ENCODE results near the gene AP3B1.
"Not testable (repeated sequence)": the region's sequence is repeated elsewhere in the genome, so short reads cannot be mapped to it uniquely, and the experiment has no call there.

The AP3B1 gene

DNA sequence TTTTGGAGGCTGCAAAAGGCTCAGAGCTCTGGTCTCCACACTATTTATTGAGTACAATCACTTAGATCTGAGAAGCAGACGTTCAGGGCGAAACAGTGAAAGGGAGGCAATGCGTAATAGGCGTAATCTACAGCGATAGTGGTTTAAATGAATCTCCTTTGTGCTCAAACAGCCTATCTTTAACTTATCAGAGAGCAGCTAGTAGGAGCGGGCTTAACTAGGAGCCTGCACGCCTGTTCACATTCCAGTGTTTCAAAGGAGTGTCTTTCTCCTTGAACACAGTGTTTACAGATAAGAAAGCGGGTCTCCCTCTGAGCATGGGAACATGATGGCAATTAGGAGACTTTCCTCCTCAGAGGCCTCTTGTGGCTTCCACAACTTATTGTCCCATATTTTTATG lies 49.4 kb downstream of the AP3B1 start:
- no peak for DNase-seq (ENCODE audit: low read depth in 3 of 3)

DNA sequence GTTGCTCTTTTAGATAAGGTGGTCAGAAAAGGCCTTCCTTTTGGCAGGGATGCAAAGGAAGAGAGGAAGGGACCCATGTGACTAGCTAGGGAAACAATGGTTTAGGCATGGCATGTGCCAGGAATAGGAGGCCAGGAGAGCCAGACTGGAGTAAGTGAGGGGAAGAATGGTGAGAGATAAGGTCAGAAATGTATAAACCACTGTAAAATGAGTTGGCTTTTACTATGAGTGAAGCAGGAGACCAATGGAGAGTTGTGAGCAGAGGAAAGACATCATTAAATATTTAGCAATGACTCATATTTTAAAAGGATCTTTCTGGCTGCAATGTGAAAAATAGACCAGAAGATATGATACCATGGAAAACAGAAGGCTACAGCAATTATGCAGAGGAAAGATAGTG lies 50.9 kb downstream of the AP3B1 start:
- DNase-seq (ENCODE audit: low read depth in 3 of 3) = no peak

DNA sequence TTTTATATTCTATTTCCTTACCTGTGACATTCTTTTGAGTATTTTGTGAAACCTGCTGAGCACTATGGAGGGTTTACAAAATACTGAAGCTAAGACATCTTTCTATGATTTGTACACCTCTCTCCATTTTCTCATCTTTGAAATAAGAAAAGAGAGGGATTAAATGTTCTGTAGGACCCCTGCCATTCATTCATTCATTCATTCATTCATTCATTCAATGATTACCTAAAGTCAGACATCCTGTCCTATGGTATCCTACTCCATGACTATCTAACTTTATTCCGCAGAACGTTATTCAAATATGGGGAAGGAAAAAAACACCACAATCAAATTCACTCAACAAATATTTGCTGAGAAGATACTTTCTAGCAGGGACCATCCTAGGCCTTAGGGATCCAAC lies 51.4 kb downstream of the AP3B1 start:
- no peak for DNase-seq (ENCODE audit: low read depth in 3 of 3)

DNA sequence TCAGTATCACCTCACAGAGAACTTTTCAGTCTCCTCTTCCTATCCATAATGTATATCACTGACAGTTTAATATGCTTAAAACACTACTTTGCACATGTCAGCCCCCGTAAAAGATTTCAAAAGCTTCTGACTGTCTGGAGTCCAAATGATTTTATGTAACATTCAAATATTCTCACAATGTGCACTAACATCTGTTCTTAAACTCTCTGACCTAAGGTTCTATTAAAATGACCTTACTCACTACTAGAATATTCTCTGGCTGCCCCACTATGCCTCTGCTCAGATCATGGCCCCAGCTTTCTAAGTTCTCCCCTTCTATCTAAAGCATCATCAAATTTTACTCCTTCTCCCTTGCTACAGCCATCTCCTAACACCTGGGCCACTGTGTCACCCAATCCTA lies 52.5 kb downstream of the AP3B1 start:
- no peak for DNase-seq (ENCODE audit: low read depth in 3 of 3)

- no peak for DNase-seq (ENCODE audit: low read depth in 3 of 3)
Observed at GRCh38 chr5:78237911-78238310, 56.6 kb downstream of the AP3B1 start.

DNA sequence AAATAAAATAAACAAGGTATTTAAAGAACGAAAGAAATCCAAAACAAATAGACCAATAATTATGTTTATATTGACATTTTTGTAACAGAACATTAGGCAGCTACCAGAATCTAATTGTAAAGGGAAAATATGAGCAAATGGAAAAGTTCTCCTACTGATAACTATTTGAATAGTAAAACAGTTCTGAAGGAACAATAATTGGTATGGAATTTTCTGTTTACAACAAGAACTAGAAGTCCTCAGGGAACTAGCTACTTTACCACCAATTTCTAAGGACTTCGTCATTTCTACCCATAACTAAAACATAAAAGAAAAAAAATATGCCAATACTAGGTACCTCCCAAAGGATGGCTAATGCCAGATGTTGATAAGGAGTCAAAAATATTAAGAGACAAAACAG lies 58.5 kb downstream of the AP3B1 start:
- no peak for DNase-seq (ENCODE audit: low read depth in 3 of 3)

GRCh38 chr5:78235289-78235688 lies 59.2 kb downstream of the AP3B1 start:
- no peak for DNase-seq (ENCODE audit: low read depth in 3 of 3)

- no peak for DNase-seq (ENCODE audit: low read depth in 3 of 3)
Observed at GRCh38 chr5:78234804-78235203, 59.7 kb downstream of the AP3B1 start.

- no peak for DNase-seq (ENCODE audit: low read depth in 3 of 3)
Observed at GRCh38 chr5:78232163-78232562, 62.3 kb downstream of the AP3B1 start.

DNA sequence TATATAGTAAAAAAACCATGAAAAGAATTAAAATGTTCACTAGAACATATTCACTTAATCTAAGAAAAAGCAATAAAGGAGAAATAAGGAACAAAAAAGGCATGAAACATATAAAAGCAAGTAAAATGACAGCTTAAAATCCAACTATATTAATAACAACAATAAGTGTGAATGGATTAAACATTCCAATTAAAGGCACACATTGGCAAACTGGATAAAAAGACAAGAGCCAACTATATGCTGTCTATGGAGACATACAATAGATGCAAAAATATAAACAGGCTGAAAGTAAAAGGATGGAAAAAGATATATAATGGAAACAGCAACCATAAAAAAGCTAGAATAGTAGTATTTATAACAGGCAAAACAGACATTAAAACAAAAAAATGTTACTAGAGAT lies 70.1 kb downstream of the AP3B1 start:
- no peak for DNase-seq (ENCODE audit: low read depth in 3 of 3)

- no peak for DNase-seq (ENCODE audit: low read depth in 3 of 3)
Observed at GRCh38 chr5:78221964-78222451, 72.5 kb downstream of the AP3B1 start.

- no peak for DNase-seq (ENCODE audit: low read depth in 3 of 3)
Observed at GRCh38 chr5:78221467-78221866, 73.0 kb downstream of the AP3B1 start.

DNA sequence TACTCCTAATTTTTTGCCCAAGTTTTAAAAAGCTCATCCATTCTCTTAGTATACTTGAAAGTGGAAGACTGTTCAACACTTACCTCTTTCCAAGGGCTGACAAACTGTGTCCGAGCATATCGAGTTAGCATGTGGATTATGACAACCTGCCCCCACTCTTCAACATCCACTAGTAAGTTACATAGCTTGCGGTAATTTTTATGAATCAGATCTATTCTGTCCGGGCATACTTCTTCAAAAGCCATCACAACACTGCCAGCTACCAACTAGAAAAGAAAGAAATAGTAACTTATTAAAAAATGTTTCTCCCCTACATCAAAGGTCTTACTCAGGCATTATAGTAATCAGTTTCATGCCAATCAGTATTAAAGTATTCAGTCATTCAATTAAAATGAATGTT lies 78.5 kb downstream of the AP3B1 start:
- DNase-seq (ENCODE audit: low read depth in 3 of 3) = no peak

- DNase-seq (ENCODE audit: low read depth in 3 of 3) = no peak
Observed at GRCh38 chr5:78215565-78215964, 78.9 kb downstream of the AP3B1 start.

DNA sequence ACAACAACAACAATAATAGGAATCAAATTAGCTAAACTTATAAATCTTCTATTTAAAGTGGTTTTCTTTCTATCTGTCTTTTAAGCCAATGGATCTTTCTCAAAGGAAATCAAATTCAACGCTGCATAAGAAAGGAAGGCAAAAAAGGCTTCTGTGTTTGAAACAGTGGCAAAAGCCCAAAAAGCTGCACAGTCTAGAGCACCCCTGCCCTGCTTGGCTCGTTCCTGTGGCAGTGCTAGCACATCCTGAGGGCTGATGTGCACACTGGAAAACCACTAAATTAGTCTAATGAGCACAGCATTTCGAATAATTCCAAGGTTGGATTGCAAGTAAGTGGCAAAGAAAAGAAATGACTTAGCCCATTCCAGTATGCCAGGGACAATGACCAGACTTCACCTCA lies 80.7 kb downstream of the AP3B1 start:
- DNase-seq (ENCODE audit: low read depth in 3 of 3) = no peak

GRCh38 chr5:78211052-78211451 lies 83.4 kb downstream of the AP3B1 start:
- DNase-seq (ENCODE audit: low read depth in 3 of 3) = no peak

- DNase-seq (ENCODE audit: low read depth in 3 of 3) = no peak
Observed at GRCh38 chr5:78204241-78204640, 90.3 kb downstream of the AP3B1 start.

GRCh38 chr5:78203815-78204214 lies 90.7 kb downstream of the AP3B1 start:
- DNase-seq (ENCODE audit: low read depth in 3 of 3) = no peak

- no peak for DNase-seq (ENCODE audit: low read depth in 3 of 3)
Observed at GRCh38 chr5:78190402-78190801, 104.1 kb downstream of the AP3B1 start.

- DNase-seq (ENCODE audit: low read depth in 3 of 3) = not testable (repeated sequence)
Observed at GRCh38 chr5:78188681-78189080, 105.8 kb downstream of the AP3B1 start.

DNA sequence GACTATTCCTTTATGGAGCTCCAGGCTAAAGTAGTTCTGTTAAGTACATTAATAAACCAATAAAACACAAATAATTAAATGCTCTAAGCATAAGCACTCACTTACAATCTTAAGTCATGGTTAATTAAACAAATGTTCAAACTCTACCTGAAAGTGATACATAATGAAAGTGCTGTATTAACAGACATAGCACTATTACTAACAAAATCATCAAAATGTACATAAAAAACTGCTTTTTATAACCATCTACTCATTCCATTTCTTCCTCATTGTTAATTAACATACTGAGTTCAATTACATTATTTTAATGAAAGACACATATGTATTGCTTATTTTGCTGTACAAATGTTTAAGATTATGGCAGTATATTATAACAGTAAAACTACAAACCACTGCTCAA lies 107.3 kb downstream of the AP3B1 start:
- DNase-seq (ENCODE audit: low read depth in 3 of 3) = no peak

- no peak for DNase-seq (ENCODE audit: low read depth in 3 of 3)
Observed at GRCh38 chr5:78182838-78183237, 111.7 kb downstream of the AP3B1 start.

- DNase-seq (ENCODE audit: low read depth in 3 of 3) = no peak
Observed at GRCh38 chr5:78178356-78178755, 116.1 kb downstream of the AP3B1 start.

DNA sequence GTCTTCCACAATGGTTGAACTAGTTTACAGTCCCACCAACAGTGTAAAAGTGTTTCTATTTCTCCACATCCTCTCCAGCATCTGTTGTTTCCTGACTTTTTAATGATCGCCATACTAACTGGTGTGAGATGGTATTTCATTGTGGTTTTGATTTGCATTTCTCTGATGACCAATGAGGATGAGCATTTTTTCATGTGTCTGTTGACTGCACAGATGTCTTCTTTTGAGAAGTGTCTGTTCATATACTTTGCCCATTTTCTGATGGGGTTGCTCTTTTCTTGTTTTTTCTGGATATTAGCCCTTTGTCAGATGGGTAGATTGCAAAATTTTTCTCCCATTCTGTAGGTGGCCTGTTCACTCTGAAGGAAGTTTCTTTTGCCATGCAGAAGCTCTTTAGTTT lies 124.2 kb downstream of the AP3B1 start:
- not testable (repeated sequence) for DNase-seq (ENCODE audit: low read depth in 3 of 3)
